Erythroblast (primary cell): Measurements from ENCODE around the gene TTLL3.
A peak's percentile ranks its signal among the peaks of the same experiment; 100 is the strongest.

Source experiments
- DNase-seq, 2 experiments: peaks; one replicate each; lab custom pipeline; 2025; lab: John Stamatoyannopoulos, UW
- GATA1 ChIP-seq: IDR thresholded peaks from 2 replicates; pipeline ENCODE4 v1.6.1; 2011; ENCODE audit warnings: low read depth, mild to moderate bottlenecking, control low read depth, low read length, moderate library complexity
- POLR2A ChIP-seq: IDR thresholded peaks from 2 replicates; pipeline ENCODE4 v1.6.1; 2011; ENCODE audit warnings: mild to moderate bottlenecking, low read length

The TTLL3 gene

DNA sequence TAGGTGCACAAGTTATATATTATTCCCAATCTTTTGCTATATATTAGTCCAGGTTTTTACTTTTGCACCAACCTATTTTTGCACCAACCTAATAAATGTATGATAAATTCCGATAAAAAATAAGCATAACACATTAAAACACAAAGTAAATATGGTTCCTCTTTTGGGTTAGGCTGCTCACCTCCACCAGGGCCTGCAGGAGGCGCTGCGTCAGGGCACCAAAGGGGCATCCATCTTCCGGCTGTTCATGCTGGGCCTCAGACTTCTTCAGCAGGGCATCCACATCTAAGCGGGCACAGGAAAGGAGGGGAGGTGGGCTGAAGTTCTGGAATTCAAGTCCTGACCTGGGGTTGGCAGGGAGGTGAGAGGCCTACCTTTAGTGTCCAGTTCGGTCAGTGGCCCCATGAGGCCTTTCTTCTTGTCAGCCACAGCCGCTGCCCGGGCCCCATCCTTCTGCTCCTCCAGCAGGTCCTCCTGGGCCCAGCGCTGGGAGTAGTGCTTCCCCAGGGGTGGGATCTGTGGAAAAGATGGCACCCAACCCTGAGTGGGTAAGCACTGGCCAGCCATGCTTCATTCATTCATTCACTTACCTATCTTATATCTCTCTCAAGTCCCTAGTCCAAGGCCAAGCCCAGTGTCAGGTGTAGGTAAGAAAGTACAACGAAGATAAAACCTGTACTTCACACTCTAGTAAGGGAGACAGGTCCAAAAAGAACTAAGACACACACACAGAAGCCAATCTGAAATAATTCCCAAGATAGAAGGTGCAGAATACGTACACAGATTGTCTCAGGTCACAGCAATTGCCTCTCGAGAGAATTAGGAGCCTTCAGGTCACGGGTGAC, 23.0 kb upstream of the TTLL3 start:
- DNase-seq = peak; percentile 31 to 40
- no peak for TF ChIP-seq GATA1
- no peak for TF ChIP-seq POLR2A

DNA sequence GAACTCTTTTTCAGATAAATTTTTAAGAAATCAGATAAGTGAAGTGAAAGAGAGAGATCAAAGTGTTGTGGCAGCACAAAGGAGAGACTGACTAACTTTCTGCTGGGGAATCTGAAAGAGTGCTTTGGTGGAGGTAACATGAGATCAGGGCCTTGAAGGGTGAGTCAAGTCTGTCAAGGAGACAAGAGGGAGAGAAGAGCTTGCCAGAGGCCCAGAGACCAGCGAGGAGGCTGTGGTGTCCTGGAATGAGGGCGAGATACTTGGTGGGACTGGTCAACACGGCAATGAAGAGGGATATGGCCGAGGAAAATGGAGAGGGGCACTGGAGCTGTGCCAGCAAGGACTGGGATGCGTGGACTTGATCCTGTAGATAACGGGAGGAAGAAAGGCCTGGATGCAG, 22.3 kb upstream of the TTLL3 start:
- DNase-seq = no peak

DNA sequence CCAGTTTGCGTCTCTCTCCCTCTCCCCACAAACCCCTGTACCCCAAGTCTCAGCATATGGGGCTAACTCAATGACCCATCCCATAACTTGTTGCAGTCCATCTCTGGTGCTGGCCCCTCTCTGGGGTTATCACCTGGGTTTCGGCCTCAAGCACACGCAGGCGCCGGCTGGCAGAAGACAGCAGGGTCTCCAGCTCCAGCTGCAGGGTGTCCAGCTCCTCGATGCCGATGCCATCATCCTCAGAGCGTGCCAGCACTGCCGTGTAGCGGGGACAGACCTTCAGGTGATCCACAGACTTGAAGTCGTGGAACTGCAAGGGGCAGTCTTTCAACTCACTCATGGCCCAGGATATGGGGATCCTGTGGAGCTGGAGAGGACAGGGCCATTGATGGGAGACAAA, 18.9 kb upstream of the TTLL3 start:
- TF ChIP-seq POLR2A (no peak), GATA1 (no peak)
- no peak for DNase-seq

More for the DNA sequence above, 22.3 kb upstream of the TTLL3 start:
- TF ChIP-seq POLR2A (no peak), GATA1 (no peak)

DNA sequence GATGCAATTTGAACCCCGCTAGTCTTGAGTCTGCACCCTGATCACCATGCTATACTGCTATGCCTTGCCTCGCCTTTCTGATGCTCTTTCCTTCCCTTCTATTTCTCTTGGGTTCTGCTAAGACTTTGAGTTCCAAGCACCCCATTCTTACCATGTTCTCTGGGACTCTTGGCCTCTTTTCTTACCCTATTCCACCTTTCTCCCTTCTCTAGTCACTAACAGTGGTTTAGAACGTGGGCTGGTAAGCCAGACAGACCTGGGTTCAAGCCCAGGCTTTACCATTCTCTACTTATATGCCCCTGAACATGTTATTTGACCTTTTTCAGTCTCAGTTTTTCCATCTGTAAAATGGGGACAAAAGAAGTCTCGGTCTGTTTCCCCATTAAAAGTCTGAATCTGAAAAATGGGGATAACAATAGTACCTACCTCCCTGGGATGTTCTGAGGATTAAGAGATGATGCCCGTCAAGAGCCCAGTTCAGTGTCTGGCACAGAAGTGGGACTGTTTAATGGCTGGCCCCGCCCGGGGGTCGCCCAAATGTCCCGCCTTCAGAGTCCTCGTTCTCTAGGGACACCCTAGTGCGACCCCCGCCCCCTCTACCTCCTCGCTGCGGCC, 18.2 kb upstream of the TTLL3 start:
- no peak for TF ChIP-seq POLR2A

DNA sequence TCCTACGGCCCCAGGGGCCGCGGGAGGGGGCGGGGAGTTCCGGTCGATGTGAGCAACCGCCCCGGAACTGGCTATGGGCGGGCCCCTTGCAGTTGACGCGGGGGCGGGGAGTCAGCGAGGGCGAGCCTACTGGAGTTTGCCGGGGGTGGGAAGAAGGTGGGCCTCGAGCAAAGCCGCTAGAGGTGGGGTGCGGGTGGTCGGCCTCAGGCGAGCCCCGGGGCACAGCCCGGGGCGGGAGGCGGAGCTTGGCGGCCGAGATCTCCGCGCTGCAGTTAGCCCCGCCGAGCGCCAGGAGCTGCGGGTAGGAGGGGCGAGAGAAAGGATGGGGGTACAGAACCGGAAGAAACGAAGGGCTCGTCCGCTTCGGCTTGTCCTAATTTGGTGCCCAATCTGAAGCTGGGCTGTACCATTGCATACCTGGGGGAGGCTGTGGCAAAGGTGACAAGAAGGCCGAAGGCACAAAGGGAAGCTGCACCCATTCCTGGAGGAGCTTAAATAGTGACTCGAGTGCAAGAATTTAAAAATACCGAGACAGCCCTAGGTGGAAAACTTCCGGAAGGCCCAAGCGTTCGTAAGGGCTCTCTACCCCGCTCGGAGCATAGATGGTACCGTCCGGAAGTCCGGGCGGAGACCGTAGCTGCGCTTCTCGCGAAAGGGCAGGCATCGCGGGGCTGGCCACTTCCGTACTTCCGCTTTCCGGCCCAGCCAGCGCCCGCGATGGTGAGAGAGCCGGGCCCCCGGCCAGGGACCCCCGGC, 17.5 kb upstream of the TTLL3 start, which contains the start of the genes ARPC4 and TADA3:
Gene ARPC4 (plus strand): TSS at position 678 of the 756 bp plus-strand sequence. CDS start 40 bp downstream, at position 718.
Gene TADA3 (minus strand): TSS at position 69 of the 756 bp plus-strand sequence. CDS start 1,007 bp downstream, outside the sequence.
- DNase-seq = peak; percentile 98 to 99
- peak; percentile 75 for TF ChIP-seq POLR2A
- no peak for TF ChIP-seq GATA1

More for the DNA sequence above, 18.2 kb upstream of the TTLL3 start:
- DNase-seq = no peak

DNA sequence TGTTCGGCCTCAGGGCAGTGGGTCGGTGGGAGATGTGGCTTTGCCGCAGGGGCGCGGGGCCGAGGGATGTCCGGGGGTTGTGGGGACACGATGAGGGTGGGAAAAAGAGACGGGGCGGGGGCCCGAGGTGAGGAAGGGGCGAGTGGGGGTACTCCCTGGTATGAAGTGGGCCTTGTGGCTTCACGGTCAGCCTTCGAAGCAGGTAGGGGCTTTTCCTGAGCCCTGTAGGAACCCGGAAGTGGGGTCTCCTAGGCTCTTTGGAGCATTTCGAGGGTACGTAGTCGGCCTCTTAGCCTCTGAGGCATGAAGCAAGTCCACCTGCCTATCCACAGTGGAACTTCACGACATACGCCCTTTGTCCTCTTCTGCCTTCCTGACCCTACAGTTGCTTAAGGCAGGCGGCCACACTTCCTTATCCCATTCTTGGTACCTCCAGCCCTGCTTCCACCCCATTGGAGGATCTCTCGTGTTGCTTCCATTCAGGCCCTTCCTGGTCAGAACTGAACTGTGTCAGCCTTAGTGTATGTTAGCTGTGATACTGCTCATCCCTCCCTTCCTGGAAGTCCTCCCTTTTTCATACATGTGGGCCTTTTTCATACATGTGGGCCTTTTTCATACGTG, 16.8 kb upstream of the TTLL3 start:
- DNase-seq = peak; percentile 70 to 76
- TF ChIP-seq GATA1 (no peak), POLR2A (peak; percentile 56)

DNA sequence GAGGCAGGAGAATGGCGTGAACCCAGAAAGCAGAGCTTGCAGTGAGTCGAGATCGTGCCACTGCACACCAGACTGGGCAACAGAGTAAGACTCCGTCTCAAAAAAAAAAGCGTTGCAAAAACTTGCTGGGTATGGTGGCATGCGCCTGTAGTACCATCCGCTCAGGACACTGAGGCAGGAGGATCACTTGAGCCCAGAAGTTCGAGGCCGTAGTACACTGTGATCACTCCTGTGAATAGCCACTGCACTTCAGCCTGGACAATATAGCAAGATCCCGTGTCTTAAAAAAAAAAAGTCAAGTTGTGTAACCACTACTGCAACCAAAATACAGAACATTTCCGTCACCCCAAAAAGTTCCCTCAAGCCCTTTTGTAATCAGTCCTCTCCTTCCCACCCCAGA, 15.7 kb upstream of the TTLL3 start:
- no peak for DNase-seq
- TF ChIP-seq POLR2A = no peak
- TF ChIP-seq GATA1 = no peak

DNA sequence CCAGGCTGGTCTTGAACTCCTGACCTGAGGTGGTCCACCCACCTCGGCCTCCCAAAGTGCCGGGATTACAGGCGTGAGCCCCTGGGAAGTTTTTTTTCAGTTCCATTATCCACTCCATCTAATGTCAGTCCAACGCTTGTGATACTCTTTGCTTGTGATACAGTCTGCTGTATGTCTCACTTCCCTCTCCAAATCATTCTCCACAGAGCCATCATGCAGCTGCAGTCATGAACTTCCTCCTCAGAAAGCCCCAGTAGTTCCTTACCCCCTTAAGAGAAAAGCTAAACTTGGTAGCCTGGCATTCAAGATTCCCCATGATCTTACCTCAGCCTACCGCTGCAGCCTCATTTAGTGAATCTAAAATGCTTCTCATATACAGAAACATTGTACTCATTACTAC, 14.9 kb upstream of the TTLL3 start:
- no peak for TF ChIP-seq GATA1
- no peak for TF ChIP-seq POLR2A
- DNase-seq = no peak

DNA sequence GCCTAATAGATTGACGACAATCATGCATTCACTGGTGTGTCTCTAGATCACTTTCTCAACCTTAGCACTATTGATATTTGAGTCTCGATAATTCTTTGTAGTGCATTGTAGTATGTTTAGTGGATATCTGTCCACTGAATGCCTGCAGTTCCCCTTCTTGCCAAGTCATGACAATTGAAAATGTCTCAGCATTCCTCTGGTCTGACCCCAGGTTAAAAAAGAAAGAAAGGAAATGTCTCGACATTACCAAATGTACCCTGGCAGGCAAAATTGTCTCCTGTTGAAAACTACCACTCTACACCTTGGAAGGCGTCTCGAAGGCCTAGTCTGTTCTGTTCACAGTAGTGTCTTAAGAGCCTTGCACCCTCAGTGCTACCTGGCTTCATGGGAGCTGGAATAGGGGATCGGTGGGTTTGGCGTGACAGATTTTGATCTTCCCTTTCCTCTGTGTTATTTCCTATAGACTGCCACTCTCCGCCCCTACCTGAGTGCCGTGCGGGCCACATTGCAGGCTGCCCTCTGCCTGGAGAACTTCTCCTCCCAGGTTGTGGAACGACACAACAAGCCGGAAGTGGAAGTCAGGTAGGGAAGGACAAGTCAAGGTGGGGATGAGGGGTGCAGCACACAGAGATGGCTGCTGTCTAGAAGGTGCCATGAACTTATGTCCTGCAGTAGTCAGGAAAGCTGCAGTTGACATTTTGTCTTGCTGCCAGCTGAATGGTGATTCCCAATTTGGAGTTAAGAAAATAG, 12.7 kb upstream of the TTLL3 start:
- no peak for DNase-seq
- TF ChIP-seq POLR2A = no peak
- TF ChIP-seq GATA1 = no peak

DNA sequence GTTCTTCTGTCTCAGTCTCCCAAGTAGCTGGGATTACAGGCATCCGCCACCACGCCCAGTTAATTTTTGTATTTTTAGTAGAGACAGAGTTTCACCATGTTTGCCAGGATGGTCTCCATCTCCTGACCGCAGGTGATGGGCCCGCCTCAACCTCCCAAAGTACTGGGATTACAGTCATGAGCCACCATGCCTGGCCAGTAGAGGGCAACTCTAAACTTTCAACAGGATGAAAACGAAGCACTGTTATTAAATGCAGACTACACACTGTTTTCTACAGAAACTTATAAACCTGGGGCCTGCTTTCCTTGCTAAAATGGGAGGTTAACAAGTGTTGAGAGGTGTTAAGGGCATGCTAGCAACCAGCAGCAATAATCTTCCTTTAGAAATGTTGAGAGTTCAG, 9.5 kb upstream of the TTLL3 start:
- TF ChIP-seq POLR2A = no peak
- TF ChIP-seq GATA1 = no peak

DNA sequence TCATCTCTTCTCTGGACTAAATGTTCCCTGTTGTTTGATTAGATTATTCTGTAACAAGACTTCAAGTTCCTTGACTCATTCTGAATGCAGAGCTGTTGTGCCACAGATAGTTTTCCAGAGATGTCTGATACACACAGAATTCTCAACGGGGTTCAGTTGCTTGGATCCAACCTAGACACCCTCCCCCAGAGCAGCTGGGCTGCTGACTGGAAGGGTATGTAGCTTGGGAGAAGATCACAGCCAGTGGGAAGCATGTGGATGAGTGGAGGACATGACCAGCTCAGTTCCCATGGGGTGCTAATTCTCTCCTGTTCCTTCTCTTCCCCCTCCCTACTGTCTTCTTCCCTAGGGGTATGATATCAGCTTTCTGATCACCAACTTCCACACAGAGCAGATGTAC, 6.6 kb upstream of the TTLL3 start:
- DNase-seq = no peak
- no peak for TF ChIP-seq GATA1
- no peak for TF ChIP-seq POLR2A

More for the DNA sequence above, 9.5 kb upstream of the TTLL3 start:
- no peak for DNase-seq

DNA sequence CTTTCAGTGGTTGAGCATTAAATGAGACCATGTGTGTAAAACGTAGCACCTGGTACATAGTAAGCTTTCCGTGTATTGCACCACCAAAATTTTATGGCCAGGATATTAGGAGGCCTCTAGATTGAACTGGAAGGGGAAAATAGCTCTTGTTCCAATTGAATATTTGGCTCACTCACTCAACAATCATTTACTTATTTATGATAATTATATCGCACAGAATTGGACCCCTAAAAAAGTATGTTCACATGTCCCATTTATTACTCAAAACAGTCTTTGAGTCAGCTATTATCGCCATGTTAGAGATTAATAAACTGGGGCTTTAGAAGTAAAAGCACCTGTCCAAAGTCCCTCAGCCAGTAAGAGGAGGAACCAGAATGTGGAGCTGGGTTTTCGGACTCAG, 5.1 kb upstream of the TTLL3 start:
- no peak for TF ChIP-seq POLR2A
- no peak for TF ChIP-seq GATA1
- DNase-seq = no peak

DNA sequence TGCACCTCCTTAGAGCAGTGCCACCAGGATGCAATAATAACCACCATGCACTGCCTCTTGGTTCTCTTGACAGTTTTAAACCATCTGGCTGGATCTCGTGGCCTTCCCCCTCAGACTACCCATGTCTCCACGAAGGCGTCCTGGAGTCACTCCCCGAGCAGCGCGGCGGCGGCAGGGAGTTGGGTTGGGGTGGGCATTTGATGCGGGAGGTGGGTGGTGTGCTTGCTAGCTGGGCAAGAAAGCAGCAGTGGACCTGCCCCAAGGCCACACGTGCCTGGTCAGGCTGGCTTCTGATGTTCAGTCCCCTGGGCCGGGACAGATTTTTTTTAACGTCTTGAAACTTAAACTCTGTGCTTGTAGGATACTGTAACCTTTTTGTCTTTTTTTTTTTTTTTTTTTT, 3.9 kb upstream of the TTLL3 start:
- TF ChIP-seq POLR2A = no peak
- TF ChIP-seq GATA1 = no peak
- DNase-seq = no peak
